Choroid plexus epithelial cell (primary cell): ENCODE measurements around the gene LDHB.
"Not testable (repeated sequence)": the region's sequence is repeated elsewhere in the genome, so short reads cannot be mapped to it uniquely, and the experiment has no call there.

Experiments
- DNase-seq: peaks from one replicate; pipeline ENCODE4 v3.0.0-alpha.2; 2010; ENCODE audit warnings: low read depth
- H3K4me3 ChIP-seq: 2 replicates; pipeline ENCODE4 v1.5.1; 2011; ENCODE audit warnings: low read depth, mild to moderate bottlenecking, control low read depth, low read length, moderate library complexity
- TF ChIP-seq, protein P1 (sequence below): conservative IDR thresholded peaks from 2 replicates; pipeline ENCODE4 v1.5.1; 2011; ENCODE audit warnings: low read depth, mild to moderate bottlenecking, control low read depth, inconsistent platforms, low read length, moderate library complexity

The LDHB gene

DNA sequence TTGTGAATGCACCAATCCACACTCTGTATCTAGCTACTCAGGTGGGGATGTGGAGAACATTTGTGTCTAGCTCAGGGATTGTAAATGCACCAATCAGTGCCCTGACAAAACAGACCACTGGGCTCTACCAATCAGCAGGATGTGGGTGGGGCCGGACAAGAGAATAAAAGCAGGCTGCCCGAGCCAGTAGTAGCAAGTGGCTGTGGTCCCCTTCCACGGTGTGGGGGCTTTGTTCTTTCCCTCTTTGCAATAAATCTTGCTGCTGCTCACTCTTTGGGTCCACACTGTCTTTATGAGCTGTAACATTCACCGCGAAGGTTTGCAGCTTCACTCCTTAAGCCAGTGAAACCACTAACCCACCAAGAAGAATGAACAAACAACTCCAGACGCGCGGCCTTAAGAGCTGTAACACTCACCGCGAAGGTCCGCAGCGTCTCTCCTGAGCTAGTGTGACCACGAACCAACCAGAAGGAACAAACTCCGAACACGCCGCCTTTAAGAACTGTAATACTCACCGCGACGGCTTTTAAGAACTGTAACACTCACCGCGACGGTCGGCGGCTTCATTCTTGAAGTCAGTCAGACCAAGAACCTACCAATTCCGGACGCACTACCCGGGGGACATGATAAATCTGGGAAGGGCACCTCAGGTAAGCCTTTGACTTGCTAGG is 4.6 kb upstream of the LDHB start:
- no peak for DNase-seq
- no peak overlapping the region for H3K4me3 ChIP-seq
- TF ChIP-seq, protein P1, sequence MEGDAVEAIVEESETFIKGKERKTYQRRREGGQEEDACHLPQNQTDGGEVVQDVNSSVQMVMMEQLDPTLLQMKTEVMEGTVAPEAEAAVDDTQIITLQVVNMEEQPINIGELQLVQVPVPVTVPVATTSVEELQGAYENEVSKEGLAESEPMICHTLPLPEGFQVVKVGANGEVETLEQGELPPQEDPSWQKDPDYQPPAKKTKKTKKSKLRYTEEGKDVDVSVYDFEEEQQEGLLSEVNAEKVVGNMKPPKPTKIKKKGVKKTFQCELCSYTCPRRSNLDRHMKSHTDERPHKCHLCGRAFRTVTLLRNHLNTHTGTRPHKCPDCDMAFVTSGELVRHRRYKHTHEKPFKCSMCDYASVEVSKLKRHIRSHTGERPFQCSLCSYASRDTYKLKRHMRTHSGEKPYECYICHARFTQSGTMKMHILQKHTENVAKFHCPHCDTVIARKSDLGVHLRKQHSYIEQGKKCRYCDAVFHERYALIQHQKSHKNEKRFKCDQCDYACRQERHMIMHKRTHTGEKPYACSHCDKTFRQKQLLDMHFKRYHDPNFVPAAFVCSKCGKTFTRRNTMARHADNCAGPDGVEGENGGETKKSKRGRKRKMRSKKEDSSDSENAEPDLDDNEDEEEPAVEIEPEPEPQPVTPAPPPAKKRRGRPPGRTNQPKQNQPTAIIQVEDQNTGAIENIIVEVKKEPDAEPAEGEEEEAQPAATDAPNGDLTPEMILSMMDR: no peak

DNA sequence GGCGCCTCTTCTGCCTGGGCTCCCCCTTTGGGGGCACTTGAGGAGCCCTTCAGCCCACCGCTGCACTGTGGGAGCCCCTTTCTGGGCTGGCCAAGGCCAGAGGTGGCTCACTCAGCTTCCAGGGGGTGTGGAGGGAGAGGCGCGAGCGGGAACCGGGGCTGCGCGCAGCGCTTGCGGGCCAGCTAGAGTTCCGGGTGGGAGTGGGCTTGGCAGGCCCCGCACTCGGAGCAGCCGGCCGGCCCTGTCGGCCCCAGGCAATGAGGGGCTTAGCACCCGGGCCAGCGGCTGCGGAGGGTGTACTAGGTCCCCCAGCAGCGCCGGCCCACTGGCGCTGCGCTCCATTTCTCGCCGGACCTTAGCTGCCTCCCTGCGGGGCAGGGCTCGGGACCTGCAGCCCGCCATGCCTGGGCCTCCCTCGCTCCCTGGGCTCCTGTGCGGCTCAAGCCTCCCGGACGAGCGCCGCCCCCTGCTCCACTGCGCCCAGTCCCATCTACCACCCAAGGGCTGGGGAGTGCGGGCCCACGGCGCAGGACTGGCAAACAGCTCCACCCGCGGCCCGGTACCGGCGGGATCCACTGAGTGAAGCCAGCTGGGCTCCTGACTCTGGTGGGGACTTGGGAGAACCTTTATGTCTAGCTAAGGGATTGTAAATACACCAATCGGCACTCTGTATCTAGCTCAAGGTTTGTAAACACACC is 3.9 kb upstream of the LDHB start:
- not testable (repeated sequence) for H3K4me3 ChIP-seq, DNase-seq

DNA sequence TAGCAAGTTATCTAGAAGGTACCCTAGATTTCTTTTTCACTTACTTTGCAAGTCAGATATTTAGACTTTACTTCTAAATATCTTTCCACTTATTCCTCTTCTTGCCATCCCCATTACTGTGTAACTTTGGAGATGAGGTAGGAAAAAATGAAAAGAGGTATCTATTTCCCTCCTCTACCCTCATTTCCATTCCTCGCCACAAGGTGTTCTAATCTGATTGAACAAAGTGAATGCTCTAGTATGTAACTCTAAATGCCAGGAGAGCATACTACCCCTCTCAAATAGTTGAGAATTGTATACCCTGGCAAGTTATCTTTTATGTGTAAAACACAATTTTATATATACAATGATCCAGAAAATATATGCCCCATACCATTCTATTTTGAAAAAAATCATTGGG is 1.7 kb upstream of the LDHB start:
- no peak overlapping the region for H3K4me3 ChIP-seq

DNA sequence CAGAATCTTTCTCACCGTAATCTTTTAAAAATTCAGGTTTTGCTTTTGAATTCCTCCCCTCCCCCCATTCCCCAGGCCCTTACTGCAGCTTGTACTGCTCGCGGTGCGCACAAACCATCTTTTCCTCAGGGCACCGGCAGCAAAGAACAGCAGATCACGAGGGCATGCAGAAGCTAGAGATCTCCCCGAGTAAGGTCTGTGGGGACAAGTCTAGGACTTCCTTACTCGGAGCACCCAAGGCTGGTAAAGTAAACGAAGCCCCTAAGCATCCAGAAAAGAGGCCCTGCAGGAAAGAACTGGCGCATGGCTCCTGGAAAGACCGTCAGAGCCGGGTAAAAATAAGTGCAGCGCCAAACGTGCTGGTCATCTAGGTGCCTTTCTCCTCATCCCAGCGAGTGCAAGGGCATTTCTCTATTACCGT is 727 bp downstream of the LDHB start:
- peak overlapping the region; percentile 98 for H3K4me3 ChIP-seq
- TF ChIP-seq, protein P1: no peak
- peak; percentile 63 for DNase-seq

More for the DNA sequence above, 1.7 kb upstream of the LDHB start:
- TF ChIP-seq, protein P1: no peak
- DNase-seq: no peak

DNA sequence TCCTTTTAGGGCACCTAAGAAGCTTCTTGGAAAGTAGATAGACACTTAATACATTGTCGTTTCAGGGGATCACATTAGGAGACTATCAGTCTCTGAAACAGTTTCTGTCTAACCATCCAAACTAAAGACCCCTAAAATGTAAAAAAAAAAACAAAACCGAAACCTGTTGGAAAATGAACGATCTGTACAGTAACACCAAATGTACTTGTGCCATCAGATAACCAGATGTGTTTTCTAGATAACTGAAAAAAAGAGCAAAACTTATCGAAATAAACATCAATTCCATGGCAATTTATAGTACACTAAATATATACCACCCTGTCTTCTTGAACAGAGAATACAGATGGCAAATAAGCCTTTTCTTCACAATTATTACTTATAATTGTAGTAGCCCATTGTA is 2.1 kb downstream of the LDHB start:
- no peak for DNase-seq
- TF ChIP-seq, protein P1: no peak
- H3K4me3 ChIP-seq: peak overlapping the region; percentile 98

DNA sequence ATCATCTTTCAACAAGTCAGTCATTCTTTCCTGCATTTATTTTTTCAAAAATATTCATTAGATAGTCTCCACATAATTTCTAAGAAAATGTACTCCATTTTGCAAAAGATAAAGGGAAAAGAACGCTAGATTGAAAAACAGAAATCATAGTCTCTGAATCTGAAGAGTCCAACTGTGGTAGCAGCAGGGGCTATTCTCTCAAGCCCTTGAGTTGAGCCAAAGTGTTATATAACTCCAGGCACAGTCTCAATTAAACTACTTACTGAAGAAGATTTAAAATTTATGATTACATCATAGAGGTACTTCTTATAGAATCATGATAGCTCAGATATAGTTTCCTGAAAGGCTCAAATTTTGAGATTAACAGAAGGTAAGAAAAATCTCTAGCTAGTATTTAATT is 5.8 kb downstream of the LDHB start:
- no peak for DNase-seq
- TF ChIP-seq, protein P1: no peak
- no peak overlapping the region for H3K4me3 ChIP-seq

DNA sequence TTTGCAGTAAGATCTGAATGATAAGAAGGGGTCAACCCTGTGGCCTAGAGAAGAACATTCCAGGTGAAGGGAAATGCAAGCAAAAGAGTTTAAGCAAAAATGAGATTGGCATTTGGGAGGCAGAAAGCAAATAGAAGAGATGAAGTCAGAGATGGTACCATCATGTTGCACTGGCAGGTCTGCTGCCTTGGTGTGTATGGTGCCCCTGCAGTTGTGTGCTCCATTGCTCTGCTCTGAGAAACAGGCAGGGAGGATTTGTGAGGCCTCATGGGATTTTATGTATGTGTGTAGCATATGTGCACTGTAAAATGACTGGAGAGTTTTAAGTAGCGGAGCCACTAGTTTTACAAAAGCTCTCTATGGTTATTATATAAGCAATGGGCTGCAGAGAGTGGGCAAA is 6.6 kb downstream of the LDHB start:
- TF ChIP-seq, protein P1: no peak
- no peak overlapping the region for H3K4me3 ChIP-seq

More for the DNA sequence above, 6.6 kb downstream of the LDHB start:
- no peak for DNase-seq
